H1 (cell line): Measurements from ENCODE around the gene DAPK1. TPM values are rescaled to one million over a fixed set of nuclear protein-coding genes. Genes with fewer than 3 reads are reported as not detected.

Source experiments
- BRCA1 ChIP-seq: IDR thresholded peaks from 2 replicates; pipeline ENCODE4 v1.6.1; 2012; ENCODE audit warnings: low read depth, low read length, improper control_type of control experiment
- HDAC2 ChIP-seq, 2 experiments: fragments of 300-600 bp in 1 of 2; sonication (generic) in 1 of 2; IDR thresholded peaks; 2 replicates each; pipeline ENCODE4 v1.6.1; 2011 to 2012; ENCODE audit warnings: low read depth in 2 of 2, low read length in 2 of 2, mild to moderate bottlenecking in 2 of 2, moderate library complexity in 2 of 2, borderline replicate concordance in 1 of 2, inconsistent platforms in 1 of 2
- KDM4A ChIP-seq: IDR thresholded peaks from one replicate; pipeline ENCODE4 v1.7.1; 2012; ENCODE audit warnings: low read depth, mild to moderate bottlenecking, moderate library complexity, low read length, inconsistent platforms; ENCODE audit not compliant: severe bottlenecking
- NANOG ChIP-seq: IDR thresholded peaks from 2 replicates; pipeline ENCODE4 v1.6.1; 2011; ENCODE audit warnings: low read length, low read depth, mild to moderate bottlenecking, inconsistent platforms; ENCODE audit not compliant: insufficient read depth, poor library complexity, severe bottlenecking
- TAF1 ChIP-seq: IDR thresholded peaks from 2 replicates; pipeline ENCODE4 v1.6.1; 2011; ENCODE audit warnings: mild to moderate bottlenecking, low read depth, low read length
- polyA plus RNA-seq, 7 experiments: library from polyadenylated mRNA; depleted of rRNA in 3 of 7; stranded (reverse) in 5 of 7; unstranded in 2 of 7; fragments of >200 nt in 5 of 7; fragments of 200-250 nt in 2 of 7; gene quantifications; 1 replicate in 5 of 7; 2 replicates in 1 of 7; 4 replicates in 1 of 7; pipeline versions ENCODE4 v1.2.1 to v1.2.3, GENCODE V29; 2011 to 2013; ENCODE audit warnings: missing spikeins in 2 of 7, mixed read lengths in 2 of 7
- total RNA-seq: library from RNA; stranded (reverse); fragmentation: NEBNext Ultra II Directional; extraction: Animal tissue kit (Norgen Biotek cat#: 25700); gene quantifications from 2 replicates; pipeline ENCODE4 v1.2.1, GENCODE V29; 2021

Gene DAPK1
- total and polyA plus RNA-seq, 2 of the 8 experiments (the other 6 are each of a cell fraction or from before 2014, with no cell fraction given) = 62.4 to 131 TPM

DNA sequence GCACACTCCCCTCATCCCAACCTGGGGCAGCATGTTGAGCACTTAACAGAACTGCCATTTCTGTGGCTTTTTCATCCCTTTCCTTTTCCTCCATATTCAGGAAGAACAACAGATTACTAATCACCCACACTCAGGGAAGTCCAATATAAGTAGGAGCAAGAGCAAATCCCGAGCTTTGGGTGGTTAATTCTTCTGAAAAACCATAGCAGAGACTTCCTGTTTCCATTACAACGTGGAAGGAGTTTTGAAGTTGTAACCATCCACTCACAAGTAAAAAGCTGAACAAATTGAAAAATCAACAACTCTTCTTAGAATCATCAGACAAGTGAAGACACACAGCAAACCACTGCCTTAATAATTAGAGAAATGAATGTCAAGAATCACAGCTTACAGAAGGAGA is 236.4 kb downstream of the DAPK1 start (continued):
- no peak for TF ChIP-seq NANOG
- TF ChIP-seq TAF1 = no peak
- no peak for TF ChIP-seq BRCA1
- no peak for TF ChIP-seq KDM4A
- no peak for TF ChIP-seq HDAC2 (IDR thresholded peaks at IDR 0.05; ENCODE audit: borderline replicate concordance in 1 of 2, low read depth in 2 of 2, low read length in 2 of 2)
